ENCODE data around the gene INTS3.
A peak's percentile ranks its signal among the peaks of the same experiment; 100 is the strongest.

Gene INTS3, protein sequence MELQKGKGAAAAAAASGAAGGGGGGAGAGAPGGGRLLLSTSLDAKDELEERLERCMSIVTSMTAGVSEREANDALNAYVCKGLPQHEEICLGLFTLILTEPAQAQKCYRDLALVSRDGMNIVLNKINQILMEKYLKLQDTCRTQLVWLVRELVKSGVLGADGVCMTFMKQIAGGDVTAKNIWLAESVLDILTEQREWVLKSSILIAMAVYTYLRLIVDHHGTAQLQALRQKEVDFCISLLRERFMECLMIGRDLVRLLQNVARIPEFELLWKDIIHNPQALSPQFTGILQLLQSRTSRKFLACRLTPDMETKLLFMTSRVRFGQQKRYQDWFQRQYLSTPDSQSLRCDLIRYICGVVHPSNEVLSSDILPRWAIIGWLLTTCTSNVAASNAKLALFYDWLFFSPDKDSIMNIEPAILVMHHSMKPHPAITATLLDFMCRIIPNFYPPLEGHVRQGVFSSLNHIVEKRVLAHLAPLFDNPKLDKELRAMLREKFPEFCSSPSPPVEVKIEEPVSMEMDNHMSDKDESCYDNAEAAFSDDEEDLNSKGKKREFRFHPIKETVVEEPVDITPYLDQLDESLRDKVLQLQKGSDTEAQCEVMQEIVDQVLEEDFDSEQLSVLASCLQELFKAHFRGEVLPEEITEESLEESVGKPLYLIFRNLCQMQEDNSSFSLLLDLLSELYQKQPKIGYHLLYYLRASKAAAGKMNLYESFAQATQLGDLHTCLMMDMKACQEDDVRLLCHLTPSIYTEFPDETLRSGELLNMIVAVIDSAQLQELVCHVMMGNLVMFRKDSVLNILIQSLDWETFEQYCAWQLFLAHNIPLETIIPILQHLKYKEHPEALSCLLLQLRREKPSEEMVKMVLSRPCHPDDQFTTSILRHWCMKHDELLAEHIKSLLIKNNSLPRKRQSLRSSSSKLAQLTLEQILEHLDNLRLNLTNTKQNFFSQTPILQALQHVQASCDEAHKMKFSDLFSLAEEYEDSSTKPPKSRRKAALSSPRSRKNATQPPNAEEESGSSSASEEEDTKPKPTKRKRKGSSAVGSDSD

DNA sequence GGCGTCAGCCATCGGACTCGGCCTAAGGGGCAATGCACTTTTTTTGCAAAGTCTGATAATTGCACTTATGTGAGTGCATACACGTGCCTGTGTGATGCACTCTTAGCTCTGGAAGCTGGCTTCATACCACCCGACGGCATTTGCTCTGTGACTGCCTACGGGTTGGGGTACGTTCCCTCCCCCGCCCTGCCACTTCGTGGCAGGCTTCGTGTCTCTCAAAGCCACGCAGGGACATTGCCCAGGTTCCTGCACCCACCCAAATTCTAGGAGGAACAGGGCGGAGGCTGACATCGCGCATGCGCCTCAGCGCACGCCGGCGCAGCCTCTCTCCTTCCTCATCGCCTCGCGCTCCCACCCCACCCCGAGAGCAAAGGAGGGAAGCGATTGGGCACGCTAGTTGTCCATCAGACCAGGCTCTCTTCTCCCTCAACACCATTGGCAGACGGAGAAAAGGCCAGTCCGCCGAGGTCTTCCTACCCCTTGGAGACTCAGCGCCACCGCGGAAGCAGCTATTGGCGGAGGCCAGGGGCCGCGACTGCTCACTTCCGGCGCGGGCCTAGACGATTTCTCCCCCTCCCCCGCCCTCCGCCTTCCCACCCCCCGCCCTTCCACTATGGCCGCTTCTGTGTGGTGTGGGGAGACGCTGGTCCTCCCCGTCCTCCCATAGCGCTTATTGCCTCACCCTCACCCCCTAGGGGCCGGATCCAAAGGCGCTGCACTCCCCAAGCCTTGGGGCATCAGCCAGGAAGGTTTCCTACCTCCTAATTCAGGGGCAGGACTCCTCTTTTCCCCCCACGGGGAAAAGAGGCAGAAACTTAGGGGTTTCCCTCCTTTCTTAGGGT lies at the start of gene INTS3:
INTS3 (plus strand) TSS at position 588 of the 842 bp plus-strand sequence. CDS start 585 bp downstream, outside the sequence.
- DNase-seq: peak; percentile 100

DNA sequence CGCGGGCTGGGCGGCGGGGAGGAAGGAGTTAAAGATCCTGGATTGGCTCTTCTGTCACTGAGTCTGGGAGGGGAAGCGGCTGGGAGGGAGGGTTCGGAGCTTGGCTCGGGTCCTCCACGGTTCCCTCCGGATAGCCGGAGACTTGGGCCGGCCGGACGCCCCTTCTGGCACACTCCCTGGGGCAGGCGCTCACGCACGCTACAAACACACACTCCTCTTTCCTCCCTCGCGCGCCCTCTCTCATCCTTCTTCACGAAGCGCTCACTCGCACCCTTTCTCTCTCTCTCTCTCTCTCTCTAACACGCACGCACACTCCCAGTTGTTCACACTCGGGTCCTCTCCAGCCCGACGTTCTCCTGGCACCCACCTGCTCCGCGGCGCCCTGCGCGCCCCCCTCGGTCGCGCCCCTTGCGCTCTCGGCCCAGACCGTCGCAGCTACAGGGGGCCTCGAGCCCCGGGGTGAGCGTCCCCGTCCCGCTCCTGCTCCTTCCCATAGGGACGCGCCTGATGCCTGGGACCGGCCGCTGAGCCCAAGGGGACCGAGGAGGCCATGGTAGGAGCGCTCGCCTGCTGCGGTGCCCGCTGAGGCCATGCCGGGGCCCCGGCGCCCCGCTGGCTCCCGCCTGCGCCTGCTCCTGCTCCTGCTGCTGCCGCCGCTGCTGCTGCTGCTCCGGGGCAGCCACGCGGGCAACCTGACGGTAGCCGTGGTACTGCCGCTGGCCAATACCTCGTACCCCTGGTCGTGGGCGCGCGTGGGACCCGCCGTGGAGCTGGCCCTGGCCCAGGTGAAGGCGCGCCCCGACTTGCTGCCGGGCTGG lies 49.1 kb upstream of the INTS3 start, which contains the start of gene NPR1:
NPR1 (plus strand) TSS at position 170 of the 818 bp plus-strand sequence; CDS start at position 591, 421 bp downstream.
- no peak for DNase-seq

DNA sequence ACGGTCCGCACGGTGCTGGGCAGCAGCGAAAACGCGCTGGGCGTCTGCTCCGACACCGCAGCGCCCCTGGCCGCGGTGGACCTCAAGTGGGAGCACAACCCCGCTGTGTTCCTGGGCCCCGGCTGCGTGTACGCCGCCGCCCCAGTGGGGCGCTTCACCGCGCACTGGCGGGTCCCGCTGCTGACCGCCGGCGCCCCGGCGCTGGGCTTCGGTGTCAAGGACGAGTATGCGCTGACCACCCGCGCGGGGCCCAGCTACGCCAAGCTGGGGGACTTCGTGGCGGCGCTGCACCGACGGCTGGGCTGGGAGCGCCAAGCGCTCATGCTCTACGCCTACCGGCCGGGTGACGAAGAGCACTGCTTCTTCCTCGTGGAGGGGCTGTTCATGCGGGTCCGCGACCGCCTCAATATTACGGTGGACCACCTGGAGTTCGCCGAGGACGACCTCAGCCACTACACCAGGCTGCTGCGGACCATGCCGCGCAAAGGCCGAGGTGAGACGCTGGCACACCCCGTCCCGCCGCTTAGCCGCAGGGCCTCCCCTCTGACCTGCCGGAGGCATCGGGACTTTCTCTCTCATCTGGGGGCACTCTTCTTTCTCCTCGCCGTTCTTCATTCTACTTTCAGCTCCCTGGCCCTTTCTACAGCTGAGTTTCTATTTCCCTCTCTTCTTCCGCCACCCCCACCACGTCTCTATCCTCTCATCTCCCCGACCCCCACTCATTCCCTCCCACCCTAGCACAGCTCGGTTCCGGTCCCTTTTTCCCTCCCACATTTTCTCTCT lies 48.3 kb upstream of the INTS3 start:
- no peak for DNase-seq

DNA sequence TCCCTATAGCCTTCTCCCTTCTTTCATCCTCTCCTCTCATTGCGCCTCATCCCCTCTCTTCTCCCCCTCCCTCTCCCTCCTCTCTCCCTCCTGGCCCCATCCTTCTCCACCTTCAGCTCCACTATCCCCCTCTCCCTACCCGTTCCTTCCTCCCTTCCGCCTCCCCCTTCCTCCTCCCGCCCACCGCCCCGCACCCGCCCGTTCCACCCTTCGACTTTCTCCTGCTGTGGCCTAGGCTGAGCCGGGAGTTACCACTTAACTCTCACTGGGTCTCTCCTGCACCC lies 47.8 kb upstream of the INTS3 start:
- no peak for DNase-seq

DNA sequence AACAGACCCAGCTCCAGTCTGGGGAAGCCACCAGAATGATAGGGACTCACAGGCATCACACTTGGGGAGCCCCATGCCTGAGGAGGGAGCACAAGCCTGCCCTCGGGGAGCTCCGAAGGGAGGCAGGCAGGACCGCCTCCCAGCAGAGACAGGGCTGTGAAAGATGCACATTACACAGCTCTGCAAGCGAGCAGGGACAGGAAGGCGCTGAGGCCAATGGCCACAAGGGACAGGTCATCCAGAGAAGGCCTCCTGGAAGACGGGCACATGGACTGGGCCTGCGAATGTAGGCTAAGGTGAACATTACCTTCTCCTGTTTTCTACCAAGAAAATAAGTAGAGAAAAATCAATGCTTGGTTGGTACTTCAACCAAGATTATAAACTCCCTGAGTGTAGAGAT lies 45.1 kb upstream of the INTS3 start:
- DNase-seq: no peak

DNA sequence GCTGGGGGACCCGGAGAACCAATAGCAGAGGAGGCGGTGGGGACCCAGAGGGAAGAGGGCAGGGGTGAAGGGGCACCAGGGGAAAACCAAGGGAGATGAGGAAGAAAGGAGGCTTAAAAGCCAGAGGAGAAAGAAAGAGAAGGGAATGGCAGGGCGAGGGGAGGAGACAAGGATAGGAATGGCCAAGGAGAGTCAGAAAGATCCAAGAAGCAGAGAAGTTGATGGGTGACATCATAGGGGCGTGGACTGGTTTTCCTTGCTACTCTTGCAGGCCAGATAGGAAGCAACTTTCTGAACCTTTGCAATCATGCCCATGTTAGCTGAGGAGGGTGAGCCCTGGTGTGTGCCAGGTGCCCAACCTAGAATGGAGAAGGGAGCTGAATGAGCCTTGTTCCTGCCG lies 44.0 kb upstream of the INTS3 start:
- no peak for DNase-seq

DNA sequence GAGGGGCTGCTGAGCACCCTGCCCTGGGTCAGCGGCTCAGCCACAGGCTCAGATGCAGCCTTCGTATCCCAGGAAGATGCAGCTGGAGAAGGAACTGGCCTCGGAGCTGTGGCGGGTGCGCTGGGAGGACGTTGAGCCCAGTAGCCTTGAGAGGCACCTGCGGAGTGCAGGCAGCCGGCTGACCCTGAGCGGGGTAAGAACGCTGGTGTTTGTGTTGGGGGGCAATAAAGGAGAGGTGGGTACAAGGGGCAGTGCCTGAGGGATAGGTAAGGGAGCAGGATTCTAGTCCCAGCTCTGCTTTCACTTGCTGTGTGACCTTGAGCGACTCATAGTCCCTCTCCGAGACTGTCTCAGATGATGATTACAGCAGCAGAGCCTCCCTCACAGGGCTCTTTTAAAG lies 43.0 kb upstream of the INTS3 start:
- DNase-seq: no peak

DNA sequence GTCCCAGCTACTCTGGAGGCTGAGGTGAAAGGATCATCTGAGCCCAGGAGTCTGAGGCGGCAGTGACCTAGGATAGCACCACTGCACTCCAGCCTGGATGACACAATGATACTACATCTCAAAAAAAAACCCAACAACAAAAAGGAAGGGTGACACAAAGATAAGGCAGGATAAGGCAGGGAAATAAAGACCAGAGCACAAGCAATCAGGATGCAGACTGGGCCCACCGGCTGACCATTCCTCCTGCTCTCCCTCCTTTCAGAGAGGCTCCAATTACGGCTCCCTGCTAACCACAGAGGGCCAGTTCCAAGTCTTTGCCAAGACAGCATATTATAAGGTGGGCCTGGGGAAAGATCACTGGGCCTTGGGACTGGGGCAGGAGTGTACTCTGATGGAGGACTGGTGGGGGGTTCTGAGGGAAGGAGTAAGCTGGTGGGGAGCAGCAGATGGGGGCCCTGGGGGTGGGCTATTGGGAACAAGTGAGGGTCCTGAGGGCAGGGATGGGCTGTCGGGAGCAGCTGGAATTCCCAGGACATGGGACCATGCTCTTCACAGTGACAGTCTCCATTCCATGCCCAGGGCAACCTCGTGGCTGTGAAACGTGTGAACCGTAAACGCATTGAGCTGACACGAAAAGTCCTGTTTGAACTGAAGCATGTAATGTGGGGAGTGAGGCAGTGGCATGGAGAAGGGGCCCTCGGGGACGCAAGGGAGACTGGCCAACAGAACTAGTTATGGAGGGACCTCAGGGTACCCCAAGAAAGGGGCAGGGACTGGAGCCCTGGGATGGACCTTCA lies 42.1 kb upstream of the INTS3 start:
- DNase-seq: no peak

DNA sequence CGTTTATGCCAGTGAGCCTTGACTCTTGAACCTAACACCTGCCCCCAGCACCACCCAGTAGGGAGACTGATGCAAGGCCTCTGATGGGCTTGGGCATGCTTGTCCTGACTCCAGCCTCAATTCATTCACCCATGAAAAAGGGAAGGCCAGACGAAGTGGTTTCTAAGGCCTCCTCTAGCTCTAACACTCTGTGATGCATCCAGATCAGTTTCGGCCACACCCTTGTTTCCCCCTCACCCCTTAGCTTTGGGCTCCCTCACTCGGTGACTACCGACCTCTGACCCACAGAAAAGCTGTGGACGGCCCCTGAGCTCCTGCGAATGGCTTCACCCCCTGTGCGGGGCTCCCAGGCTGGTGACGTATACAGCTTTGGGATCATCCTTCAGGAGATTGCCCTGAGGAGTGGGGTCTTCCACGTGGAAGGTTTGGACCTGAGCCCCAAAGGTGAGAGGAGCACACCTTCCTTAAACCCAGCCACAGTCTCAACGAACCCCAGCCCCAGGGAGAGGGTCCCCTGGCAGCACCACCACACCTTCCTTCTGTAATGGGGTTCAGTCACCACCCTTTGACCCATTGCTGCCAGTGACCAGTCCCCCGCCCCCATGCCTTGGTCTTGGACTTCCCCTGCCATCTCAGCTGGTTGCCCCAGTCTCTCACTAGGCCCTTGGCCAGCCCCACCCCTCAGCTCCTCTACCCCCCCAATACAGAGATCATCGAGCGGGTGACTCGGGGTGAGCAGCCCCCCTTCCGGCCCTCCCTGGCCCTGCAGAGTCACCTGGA lies 40.3 kb upstream of the INTS3 start:
- no peak for DNase-seq

DNA sequence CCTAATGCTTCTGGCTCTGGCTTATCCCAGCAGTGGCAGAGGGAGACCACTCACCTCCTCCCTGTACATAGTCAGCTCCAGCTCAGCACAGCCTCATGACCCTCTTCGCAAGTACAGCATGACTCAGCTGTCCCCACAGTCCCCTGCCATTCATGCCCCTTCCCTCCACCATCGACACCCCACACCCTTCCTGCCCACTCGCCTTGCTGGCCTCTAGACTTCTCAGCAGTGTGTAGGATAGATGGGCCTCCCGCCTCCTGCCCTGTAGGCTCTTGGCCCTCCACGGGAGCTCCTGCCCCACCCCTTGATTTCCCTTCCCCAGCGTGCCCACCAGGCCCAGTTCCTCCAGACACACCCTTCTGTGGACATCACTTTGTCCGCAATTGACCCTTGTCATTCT lies 39.6 kb upstream of the INTS3 start:
- no peak for DNase-seq

DNA sequence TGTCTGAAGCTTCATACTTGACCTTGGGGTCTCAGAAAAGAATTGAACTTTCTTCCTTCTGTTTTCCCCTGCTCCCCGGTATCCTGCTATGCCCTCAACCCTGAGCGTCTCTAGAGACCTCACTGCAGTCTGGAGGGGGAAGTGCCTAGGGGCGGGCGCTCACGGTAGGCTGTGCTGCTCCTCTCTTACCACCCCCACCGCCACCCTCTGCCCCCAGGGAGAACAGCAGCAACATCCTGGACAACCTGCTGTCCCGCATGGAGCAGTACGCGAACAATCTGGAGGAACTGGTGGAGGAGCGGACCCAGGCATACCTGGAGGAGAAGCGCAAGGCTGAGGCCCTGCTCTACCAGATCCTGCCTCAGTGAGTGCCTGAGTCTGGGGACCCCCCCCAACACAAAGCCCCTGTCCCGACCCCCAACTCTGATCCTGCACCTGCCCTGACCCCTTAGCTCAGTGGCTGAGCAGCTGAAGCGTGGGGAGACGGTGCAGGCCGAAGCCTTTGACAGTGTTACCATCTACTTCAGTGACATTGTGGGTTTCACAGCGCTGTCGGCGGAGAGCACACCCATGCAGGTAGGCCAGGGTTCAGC lies 39.0 kb upstream of the INTS3 start:
- no peak for DNase-seq

DNA sequence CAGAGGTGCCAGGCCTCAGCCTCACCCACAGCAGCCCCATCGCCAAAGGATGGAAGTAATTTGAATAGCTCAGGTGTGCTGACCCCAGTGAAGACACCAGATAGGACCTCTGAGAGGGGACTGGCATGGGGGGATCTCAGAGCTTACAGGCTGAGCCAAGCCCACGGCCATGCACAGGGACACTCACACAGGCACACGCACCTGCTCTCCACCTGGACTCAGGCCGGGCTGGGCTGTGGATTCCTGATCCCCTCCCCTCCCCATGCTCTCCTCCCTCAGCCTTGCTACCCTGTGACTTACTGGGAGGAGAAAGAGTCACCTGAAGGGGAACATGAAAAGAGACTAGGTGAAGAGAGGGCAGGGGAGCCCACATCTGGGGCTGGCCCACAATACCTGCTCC lies 34.4 kb upstream of the INTS3 start:
- DNase-seq: no peak

DNA sequence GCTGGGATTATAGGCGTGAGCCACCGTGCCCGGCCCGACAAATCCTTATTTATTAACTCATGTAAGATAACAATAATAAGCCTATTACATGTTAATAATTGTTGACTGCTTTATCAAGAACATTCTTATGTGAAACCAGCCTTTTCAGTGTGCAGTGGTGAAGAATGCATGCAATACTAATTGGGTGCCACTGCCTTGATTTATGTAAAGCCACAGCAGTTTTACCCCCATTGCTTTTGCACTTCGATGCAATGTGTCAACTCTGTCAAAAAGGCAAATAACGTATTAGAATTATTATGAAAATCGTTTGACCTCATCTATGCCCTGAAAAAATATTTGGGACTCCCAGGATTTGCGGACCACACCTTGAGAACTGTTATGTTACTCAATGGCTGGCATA lies 31.1 kb upstream of the INTS3 start:
- no peak for DNase-seq

DNA sequence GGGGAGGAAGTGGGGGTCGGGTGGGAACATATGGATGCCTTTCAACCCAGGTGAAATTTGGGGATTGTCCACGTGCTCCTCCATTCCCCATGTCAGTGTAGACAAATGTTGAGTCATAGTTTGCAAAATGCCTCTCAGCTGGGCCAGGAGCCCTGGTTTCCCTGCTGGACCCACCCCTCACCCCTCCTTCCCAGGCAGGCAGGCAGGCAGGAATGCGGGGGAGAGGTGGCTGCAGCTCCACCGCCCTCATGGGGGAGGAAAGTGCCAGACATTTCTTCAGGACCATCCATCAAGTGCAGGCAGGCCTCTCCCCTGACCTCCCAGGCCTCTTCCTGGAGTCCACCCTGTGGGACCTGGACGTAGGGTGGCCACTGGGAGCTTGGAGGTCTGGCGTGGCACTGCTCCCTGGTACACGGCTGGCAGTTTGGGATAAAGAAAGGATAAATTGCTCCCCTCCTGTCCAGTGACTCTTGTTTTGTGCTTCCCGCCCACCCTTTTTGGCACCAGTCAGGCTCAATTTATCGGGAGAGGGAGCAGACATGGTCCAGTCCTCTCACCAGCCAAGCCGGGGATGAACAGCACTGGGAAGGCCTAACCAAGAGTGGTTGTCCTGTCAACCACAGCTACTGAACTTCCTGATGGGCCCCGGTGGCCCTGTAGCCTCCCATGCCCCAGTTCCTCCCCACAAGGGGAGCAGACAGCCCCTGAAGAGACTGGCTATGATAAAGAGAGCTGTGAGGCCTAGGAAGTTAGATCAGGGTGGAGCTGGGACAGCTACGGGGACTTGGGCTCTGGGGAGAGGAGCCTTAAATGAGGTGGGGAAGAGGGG lies 30.4 kb upstream of the INTS3 start:
- DNase-seq: no peak

DNA sequence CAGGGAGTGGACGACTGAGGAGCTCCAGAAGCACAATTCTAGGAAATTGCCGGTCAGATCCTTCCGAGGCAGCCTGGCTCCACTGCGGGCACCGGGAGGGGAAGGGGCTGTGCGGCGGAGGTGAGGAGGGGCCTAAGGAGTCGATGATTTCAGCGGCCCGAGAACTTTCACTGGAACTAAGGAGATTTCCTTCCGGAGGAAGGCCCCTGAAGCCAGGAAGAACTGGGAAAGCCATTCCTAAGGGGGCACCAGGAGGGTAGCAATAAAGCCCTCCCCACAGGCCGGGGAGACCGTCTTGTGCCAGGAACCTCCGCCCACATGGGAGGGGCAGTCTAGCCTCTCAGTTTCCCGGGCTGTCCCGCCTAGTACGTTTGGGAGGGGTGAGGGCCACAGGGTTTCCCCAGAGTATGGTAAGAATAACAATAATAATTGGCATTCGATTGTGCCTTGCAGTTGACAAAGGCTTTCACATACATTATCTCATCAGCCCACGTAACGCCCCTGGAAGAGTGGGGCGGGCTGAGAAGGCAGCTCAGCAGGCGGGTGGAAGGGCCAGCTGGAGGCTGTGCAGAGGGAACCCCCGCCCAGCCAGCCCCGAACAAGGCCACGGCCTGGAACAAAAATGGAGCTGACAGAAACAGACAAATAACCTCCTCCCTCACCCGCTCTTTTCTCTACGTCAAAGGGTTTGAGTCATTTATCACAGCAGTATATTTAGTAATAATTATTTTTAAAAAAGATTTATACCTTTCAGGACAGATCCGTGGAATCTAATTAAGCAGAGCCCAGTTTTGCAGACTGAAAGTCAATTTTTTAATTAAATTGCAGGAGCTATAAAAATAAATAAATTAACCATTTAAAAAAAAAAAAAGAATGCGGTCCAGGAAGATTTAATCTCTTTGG lies 29.6 kb upstream of the INTS3 start:
- no peak for DNase-seq

DNA sequence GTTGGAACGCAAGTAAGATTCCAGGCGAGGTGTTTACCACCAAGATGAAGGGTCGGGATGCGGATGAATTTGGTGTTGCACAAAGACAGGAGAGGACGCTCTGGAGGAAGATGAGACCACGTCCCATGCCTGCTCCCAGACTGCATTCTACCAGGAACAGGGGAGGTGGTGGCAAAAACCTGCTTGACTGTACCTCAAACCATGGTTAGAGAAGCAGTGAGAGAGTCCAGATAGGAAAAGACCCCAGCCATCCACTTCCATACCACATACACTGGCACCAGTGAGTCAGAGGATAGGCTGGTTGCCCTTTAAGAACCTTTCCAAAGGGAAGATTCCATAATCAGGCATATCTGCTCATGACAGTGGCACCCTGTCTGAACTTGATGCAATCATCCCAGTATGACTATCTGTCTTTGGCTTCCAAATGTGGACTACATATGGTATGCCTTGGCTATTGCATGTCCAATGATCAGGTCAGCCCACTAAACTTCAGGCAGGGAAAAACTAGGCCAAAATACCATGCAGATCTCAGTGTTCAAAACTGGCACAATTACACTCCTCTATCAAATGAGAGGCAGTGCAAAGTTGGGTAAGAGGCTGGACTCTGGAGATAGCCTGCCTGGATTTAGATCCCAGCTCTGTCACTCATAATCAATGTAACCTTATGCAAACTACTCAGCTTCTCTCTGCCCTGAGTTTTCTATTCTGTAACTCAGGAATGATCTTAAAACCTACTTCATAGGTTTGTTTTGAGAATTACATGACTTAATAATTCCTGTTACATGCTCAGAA lies 28.7 kb upstream of the INTS3 start:
- no peak for DNase-seq

Data from GDM1 (cell line).